H9 (cell line): ENCODE results near the gene POU2F1. TPM values are rescaled to one million over a fixed set of nuclear protein-coding genes. Genes with fewer than 3 reads are reported as not detected.

Source experiments
- DNase-seq: peaks from one replicate; pipeline ENCODE4 v3.0.0-alpha.2; 2017
- H2AFZ ChIP-seq: one replicate; pipeline ENCODE4 v1.6.1; 2013; ENCODE audit warnings: mild to moderate bottlenecking, low read length, control low read depth, moderate library complexity
- H2AK5ac ChIP-seq: 2 replicates; pipeline ENCODE4 v1.6.1; 2013; ENCODE audit warnings: low read length, control low read depth, mixed read lengths; ENCODE audit not compliant: insufficient read length
- H2BK120ac ChIP-seq: one replicate; pipeline ENCODE4 v1.6.1; 2013; ENCODE audit warnings: low read depth, mild to moderate bottlenecking, low read length, control low read depth, inconsistent platforms; ENCODE audit not compliant: poor library complexity, severe bottlenecking
- H2BK12ac ChIP-seq: 2 replicates; pipeline ENCODE4 v1.6.1; 2013; ENCODE audit warnings: low read length, control low read depth, mixed read lengths, low read depth; ENCODE audit not compliant: insufficient read length
- H2BK15ac ChIP-seq: 2 replicates; pipeline ENCODE4 v1.6.1; 2013; ENCODE audit warnings: low read depth, low read length, control low read depth
- H2BK20ac ChIP-seq: one replicate; pipeline ENCODE4 v1.6.1; 2013; ENCODE audit warnings: low read depth, mild to moderate bottlenecking, low read length, control low read depth, inconsistent platforms; ENCODE audit not compliant: poor library complexity, severe bottlenecking
- H2BK5ac ChIP-seq: 2 replicates; pipeline ENCODE4 v1.6.1; 2013; ENCODE audit warnings: low read length, control low read depth, mixed read lengths; ENCODE audit not compliant: insufficient read length
- H3K14ac ChIP-seq: 2 replicates; pipeline ENCODE4 v1.6.1; 2013; ENCODE audit warnings: low read length, control low read depth; ENCODE audit not compliant: insufficient read depth
- H3K18ac ChIP-seq: 2 replicates; pipeline ENCODE4 v1.6.1; 2013; ENCODE audit warnings: low read depth, mild to moderate bottlenecking, mixed read lengths, low read length, control low read depth; ENCODE audit not compliant: insufficient read length
- H3K23ac ChIP-seq: 2 replicates; pipeline ENCODE4 v1.6.1; 2013; ENCODE audit warnings: low read length, control low read depth, mixed read lengths, low read depth; ENCODE audit not compliant: insufficient read length
- H3K23me2 ChIP-seq: 2 replicates; pipeline ENCODE4 v1.6.1; 2013; ENCODE audit warnings: low read depth, mild to moderate bottlenecking, mixed read lengths, low read length, control low read depth; ENCODE audit not compliant: insufficient read length, poor library complexity, severe bottlenecking
- H3K27ac ChIP-seq: 2 replicates; pipeline ENCODE4 v1.5.1; 2013; ENCODE audit warnings: low read length, control low read depth, mixed read lengths, low read depth; ENCODE audit not compliant: insufficient read length
- H3K27me3 ChIP-seq: 2 replicates; pipeline ENCODE4 v1.6.1; 2013; ENCODE audit warnings: low read length, control low read depth, inconsistent platforms; ENCODE audit not compliant: insufficient read depth
- H3K4ac ChIP-seq: 2 replicates; pipeline ENCODE4 v1.6.1; 2013; ENCODE audit warnings: low read depth, mild to moderate bottlenecking, control low read depth, inconsistent platforms, low read length, moderate library complexity
- H3K4me1 ChIP-seq: 2 replicates; pipeline ENCODE4 v1.6.1; 2013; ENCODE audit warnings: low read length, control low read depth, inconsistent platforms; ENCODE audit not compliant: insufficient read depth
- H3K4me2 ChIP-seq: 2 replicates; pipeline ENCODE4 v1.6.1; 2013; ENCODE audit warnings: low read length, control low read depth, mixed read lengths; ENCODE audit not compliant: insufficient read length, insufficient read depth
- H3K56ac ChIP-seq: 2 replicates; pipeline ENCODE4 v1.6.1; 2013; ENCODE audit warnings: low read depth, mild to moderate bottlenecking, mixed read lengths, low read length, control low read depth; ENCODE audit not compliant: insufficient read length
- H3K79me1 ChIP-seq: 2 replicates; pipeline ENCODE4 v1.6.1; 2013; ENCODE audit warnings: low read depth, mild to moderate bottlenecking, moderate library complexity, low read length, control low read depth, inconsistent platforms; ENCODE audit not compliant: insufficient read depth, poor library complexity, severe bottlenecking
- H3K79me2 ChIP-seq: 2 replicates; pipeline ENCODE4 v1.6.1; 2013; ENCODE audit warnings: low read length, control low read depth, inconsistent platforms; ENCODE audit not compliant: insufficient read depth
- H3K9ac ChIP-seq: 2 replicates; pipeline ENCODE4 v1.6.1; 2013; ENCODE audit warnings: low read length, control low read depth, mixed read lengths; ENCODE audit not compliant: insufficient read length; ENCODE audit errors: extremely low read depth
- H3K9me3 ChIP-seq: one replicate; pipeline ENCODE4 v1.6.1; 2013; ENCODE audit warnings: low read depth, low read length, inconsistent platforms; ENCODE audit not compliant: control insufficient read depth
- H3T11ph ChIP-seq: one replicate; pipeline ENCODE4 v1.6.1; 2013; ENCODE audit warnings: mild to moderate bottlenecking, low read length, control low read depth, inconsistent platforms
- H4K20me1 ChIP-seq: one replicate; pipeline ENCODE4 v1.6.1; 2013; ENCODE audit not compliant: control insufficient read depth, insufficient read length, insufficient read depth
- H4K5ac ChIP-seq: 2 replicates; pipeline ENCODE4 v1.6.1; 2013; ENCODE audit warnings: low read depth, mild to moderate bottlenecking, mixed read lengths, low read length, control low read depth; ENCODE audit not compliant: insufficient read length
- H4K8ac ChIP-seq: replicated peaks from 2 replicates; pipeline ENCODE4 v1.6.1; 2013; ENCODE audit warnings: low read length, control low read depth, mixed read lengths, low read depth; ENCODE audit not compliant: insufficient read length
- H4K91ac ChIP-seq: 2 replicates; pipeline ENCODE4 v1.6.1; 2013; ENCODE audit warnings: low read depth, mild to moderate bottlenecking, moderate library complexity, mixed read lengths, low read length, control low read depth; ENCODE audit not compliant: insufficient read length
- H3K27ac Mint-ChIP-seq, 3 experiments: 2 replicates in 2 of 3; 3 replicates in 1 of 3; pipeline ENCODE4 v1.8.0; 2020 to 2021; ENCODE audit warnings: mixed read lengths in 3 of 3, mild to moderate bottlenecking in 1 of 3, moderate library complexity in 1 of 3
- H3K27me3 Mint-ChIP-seq: 2 replicates; pipeline ENCODE4 v1.8.0; 2021; ENCODE audit warnings: low read depth, mild to moderate bottlenecking, moderate library complexity, mixed read lengths
- H3K36me3 Mint-ChIP-seq, 3 experiments: 2 replicates in 2 of 3; 3 replicates in 1 of 3; pipeline ENCODE4 v1.8.0; 2020 to 2021; ENCODE audit warnings: low read depth in 3 of 3, mixed read lengths in 3 of 3; ENCODE audit not compliant: insufficient read depth in 1 of 3
- H3K4me1 Mint-ChIP-seq, 2 experiments: 2 replicates each; pipeline ENCODE4 v1.8.0; 2020; ENCODE audit warnings: mixed read lengths in 2 of 2
- H3K4me3 Mint-ChIP-seq, 2 experiments: 2 replicates in 1 of 2; 3 replicates in 1 of 2; pipeline ENCODE4 v1.8.0; 2020 to 2021; ENCODE audit warnings: mild to moderate bottlenecking in 2 of 2, mixed read lengths in 2 of 2, moderate library complexity in 1 of 2
- H3K9me3 Mint-ChIP-seq, 2 experiments: 2 replicates in 1 of 2; 3 replicates in 1 of 2; pipeline ENCODE4 v1.8.0; 2020; ENCODE audit warnings: mild to moderate bottlenecking in 2 of 2, mixed read lengths in 2 of 2, moderate library complexity in 1 of 2
- WGBS: extraction: QIAGEN DNeasy Blood & Tissue Kit; methylation state at CpG from one replicate; pipeline ENCODE4 v1.1.7; 2013; ENCODE audit warnings: missing lambda C conversion rate, low lambda C conversion rate, mixed read lengths; ENCODE audit not compliant: insufficient read length; ENCODE audit errors: extremely low coverage; 5-methylcytosine and 5-hydroxymethylcytosine counted together
- total RNA-seq: library from RNA; stranded (reverse); gene quantifications from 2 replicates; pipeline ENCODE4 v1.2.1, GENCODE V29; 2021
- TF ChIP-seq, protein P1 (sequence below): fragments of 200-600 bp; sonication (generic); conservative IDR thresholded peaks from 3 replicates; pipeline ENCODE4 v1.8.0; 2021; ENCODE audit warnings: antibody characterized with exemption, mild to moderate bottlenecking

Gene POU2F1
- total RNA-seq, 1 experiment from 2014 or later, result 62.5 TPM

GRCh38 chr1:167364826-167365225 lies 144.1 kb downstream of the POU2F1 start:
- Histone ChIP-seq H2BK15ac (no peak overlapping the region), H3K79me2 (peaks cover 5% of the 10 kb centered on the region; the same call in 1 of the 2 replicates), H3K4me2 (no peak overlapping the region), H2AK5ac (no peak overlapping the region), H4K5ac (no peak overlapping the region), H2BK20ac (no peak overlapping the region), H2AFZ (no peak overlapping the region), H3K14ac (no peak overlapping the region), H2BK5ac (no peak overlapping the region), H3K18ac (no peak overlapping the region), H3K27me3 (no peaks in the 10 kb centered on the region), H4K20me1 (no peaks in the 10 kb centered on the region), H3K27ac (no peak overlapping the region), H3K23me2 (no peaks in the 10 kb centered on the region), H3K4ac (no peak overlapping the region), H3K56ac (no peak overlapping the region), H3K23ac (no peak overlapping the region), H3K4me1 (no peaks in the 10 kb centered on the region), H2BK120ac (no peak overlapping the region), H4K91ac (no peak overlapping the region), H3K9me3 (no peaks in the 10 kb centered on the region), H3K79me1 (no peaks in the 10 kb centered on the region), H4K8ac (no peak overlapping the region), H3T11ph (no peak overlapping the region), H2BK12ac (no peak overlapping the region), H3K9ac (no peak overlapping the region)
- Mint-ChIP-seq H3K4me3 (no peak overlapping the region), H3K27me3 (no peaks in the 10 kb centered on the region), H3K4me1 (peaks cover 31 to 41% of the 10 kb centered on the region in 2 experiments), H3K36me3 (peaks cover 2 to 11% (median 7%) of the 10 kb centered on the region in 3 experiments; a peak in 6 of 7 replicates), H3K27ac (no peak overlapping the region), H3K9me3 (no peaks in the 10 kb centered on the region)
- no peak for DNase-seq
- TF ChIP-seq, protein P1, sequence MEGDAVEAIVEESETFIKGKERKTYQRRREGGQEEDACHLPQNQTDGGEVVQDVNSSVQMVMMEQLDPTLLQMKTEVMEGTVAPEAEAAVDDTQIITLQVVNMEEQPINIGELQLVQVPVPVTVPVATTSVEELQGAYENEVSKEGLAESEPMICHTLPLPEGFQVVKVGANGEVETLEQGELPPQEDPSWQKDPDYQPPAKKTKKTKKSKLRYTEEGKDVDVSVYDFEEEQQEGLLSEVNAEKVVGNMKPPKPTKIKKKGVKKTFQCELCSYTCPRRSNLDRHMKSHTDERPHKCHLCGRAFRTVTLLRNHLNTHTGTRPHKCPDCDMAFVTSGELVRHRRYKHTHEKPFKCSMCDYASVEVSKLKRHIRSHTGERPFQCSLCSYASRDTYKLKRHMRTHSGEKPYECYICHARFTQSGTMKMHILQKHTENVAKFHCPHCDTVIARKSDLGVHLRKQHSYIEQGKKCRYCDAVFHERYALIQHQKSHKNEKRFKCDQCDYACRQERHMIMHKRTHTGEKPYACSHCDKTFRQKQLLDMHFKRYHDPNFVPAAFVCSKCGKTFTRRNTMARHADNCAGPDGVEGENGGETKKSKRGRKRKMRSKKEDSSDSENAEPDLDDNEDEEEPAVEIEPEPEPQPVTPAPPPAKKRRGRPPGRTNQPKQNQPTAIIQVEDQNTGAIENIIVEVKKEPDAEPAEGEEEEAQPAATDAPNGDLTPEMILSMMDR, result no peak
- no CpG with 5 or more reads among the region's 2 CpGs for WGBS
